NCI-H2081 treated with DMSO at 0.1 percent for 48 hours (cell line): ENCODE measurements around the gene GPRC5A.

Source experiments
- DNase-seq: peaks from one replicate; lab custom pipeline; 2025; lab: John Stamatoyannopoulos, UW

The GPRC5A gene

DNA sequence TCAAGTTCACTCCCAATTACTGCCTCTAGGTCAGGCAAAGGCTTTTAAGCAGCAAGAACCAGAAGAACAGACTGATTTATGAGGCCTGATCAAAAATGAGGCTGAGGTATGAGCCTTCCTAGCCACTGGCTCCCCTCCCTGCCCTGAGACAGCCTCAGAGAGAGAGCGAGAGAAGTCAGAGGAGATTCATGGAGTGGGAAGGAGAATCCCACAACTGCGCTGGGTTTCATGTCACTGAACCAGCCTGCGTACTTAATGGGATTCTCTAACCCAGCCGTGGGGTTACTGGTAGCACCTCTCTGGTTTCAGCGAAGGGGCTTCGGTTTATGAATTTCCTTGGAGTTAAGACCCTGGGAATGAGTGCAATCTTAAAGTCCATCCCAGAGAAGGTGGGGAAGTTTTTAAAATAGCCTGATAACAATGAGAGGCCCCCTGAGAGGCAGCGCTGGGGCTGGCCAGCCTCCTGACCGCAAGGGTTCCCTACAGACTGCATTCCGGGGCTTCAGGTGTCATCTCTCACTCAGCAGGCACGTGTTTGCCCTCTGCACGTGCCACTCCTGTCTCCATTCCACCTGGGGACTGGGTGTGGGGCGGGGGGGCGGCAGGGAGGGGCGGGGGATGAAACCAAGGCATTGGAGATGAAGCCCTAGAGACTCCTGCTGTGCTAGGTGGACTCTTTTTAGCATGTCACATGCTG, 6.1 kb upstream of the GPRC5A start:
- no peak for DNase-seq

DNA sequence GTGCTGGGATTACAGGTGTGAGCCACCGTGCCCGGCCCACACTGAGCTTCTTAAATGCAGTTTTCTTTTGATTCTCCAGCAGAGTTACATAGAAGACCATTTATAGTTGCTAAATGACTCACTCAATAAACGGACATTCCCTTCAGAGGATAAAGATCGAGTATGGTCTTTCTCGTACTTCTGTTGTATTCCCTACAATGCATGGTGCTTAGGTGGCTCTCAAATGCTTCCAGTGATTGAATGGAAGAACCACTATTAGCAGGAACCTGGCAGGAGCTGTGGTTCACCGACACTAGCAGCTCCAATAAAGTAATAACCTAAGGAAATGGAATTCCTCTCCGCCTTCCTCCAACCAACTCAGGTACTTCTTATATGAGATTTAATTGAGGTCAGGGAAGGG, 3.9 kb upstream of the GPRC5A start:
- DNase-seq = no peak

DNA sequence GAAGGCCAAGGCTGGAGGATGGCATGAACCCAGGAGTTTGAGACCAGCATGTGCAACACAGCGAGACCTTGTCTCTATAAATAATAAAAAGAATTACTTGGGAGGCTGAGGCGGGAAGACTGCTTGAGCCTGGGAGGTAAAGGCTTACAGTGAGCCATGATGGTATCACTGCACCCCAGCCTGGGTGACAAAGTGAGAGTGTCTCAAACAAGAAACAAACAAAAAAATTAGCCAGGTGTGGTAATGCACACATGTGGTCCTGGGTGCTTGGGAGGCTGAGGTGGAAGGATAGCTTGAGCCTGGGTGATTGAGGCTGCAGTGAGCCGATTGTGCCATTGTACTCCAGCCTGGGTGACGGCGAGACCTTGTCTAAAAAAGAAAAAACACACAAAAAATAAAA, 1.7 kb upstream of the GPRC5A start:
- DNase-seq = no peak

DNA sequence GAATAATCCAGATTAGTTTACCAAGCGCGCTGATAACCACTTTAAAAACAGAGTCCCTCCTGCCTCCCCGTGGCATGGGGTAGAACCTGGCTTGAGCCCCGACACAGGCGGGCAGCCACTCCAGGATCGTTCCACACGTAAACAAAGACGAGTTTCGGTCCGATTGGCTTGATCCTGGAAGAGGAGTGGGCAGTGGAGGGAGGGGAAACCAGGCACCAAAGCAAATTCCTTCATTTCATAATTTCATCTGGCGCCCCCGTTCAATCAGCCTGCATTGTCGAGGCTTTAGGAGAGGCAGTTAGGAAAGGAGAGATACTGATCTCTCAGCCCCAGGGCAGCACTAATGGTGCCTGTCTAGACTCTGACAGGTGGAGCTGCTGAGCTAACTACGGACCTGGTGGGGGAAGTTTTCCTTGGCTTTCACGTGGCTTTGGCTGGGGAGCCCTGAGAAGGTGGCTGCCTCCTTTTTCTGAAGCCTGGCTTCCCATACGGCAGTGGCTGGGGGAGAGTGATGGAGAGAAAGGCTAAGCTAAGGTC, 751 bp upstream of the GPRC5A start:
- DNase-seq = peak; percentile 8

DNA sequence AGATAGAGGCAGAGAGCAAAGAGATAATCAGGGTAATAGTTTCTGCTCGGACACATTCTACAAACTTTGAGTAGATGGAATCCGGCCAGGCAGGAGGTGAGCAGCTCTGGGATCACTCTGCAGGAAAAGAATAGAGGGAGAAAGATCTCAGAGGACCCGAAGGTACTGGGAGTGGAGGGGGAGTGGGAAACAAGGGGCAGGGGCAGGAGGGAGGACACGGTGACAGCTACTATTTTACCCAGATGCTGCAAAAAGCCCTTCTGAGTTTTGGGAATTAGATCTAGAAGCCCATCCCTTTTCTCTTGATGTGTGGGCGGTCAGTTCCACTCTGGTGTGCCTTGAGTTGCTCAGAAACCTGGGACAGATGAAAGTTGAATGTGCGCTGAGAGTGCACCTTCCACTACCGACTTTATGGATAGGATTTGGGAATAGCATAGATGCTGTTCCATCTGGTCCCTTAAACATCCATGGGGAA, 556 bp downstream of the GPRC5A start:
- DNase-seq = no peak

DNA sequence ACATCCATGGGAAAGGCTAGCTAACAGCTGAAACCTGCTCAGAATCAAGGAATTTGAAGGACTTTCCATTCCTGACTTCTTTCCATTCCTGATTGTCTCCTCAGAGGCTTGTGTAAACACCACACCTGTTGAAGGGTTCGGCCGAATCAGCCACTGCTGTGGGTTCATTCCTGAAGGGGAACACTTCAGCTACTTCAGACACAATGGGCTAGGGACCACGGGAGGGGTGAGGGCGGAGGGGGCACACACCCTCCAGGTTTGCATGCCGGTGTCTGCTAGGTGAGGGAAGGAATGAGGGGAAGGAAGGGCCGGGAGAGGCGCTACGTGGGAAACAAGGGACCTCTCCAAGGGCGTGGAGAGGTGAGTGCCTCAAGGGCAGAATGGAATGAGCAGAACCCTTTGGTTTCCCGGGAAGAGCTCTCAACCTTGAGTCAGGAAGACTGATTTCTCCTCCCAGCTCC, 1.3 kb downstream of the GPRC5A start:
- DNase-seq = no peak

DNA sequence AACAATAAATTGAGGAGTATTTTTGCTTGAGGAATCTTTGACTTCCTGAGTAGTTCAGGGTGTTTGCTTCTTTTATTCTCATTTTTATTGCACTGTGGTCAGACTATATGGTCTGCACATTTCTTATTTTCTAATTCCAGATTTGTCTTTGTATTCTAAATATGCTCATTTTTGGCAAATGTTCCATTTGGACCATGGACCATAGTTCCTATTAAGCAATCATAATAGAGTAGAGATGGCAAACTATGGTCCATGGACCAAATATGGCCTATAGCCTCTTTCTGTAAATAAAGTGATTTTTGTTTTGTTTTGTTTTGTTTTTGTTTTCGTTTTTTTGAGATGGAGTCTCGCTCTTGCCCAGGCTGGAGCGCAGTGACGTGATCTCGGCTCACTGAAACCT, 2.1 kb downstream of the GPRC5A start:
- DNase-seq = no peak

DNA sequence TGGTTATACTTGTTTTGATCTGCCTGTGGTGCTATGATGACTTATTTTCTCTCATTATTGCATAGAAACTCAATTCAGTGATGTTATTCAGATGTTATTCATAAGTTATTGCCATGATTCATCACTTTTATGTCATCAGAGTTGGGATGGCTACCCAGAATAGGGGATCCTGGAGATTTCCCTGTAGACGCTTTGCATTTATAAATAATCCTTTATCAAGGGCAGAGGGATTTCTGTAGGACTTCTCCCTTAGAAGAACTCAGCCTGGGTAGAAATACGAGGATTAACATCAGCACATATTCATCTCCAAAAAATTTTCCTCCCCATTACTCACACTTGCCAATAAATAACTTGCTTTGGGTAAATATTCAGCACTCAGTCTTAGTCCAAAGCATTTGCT, 4.9 kb downstream of the GPRC5A start:
- no peak for DNase-seq

DNA sequence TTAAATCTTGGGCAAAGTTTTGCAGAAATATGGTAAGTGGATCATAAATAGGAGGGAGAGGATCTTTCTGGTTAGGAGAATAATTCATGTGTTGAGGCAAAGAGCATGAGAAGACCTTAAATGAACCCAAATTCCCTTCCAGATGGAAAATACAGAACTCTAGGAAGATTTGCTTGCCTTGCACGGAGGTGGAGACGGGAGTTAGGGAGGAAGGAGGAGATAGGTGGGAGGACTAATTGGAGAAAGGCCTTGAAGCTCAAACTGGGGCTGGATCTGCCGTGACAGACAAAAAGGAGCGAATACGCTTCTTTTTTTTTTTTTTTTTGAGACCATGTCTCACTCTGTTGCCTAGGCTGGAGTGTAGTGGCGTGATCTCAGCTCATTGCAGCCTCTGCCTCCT, 5.9 kb downstream of the GPRC5A start:
- no peak for DNase-seq

DNA sequence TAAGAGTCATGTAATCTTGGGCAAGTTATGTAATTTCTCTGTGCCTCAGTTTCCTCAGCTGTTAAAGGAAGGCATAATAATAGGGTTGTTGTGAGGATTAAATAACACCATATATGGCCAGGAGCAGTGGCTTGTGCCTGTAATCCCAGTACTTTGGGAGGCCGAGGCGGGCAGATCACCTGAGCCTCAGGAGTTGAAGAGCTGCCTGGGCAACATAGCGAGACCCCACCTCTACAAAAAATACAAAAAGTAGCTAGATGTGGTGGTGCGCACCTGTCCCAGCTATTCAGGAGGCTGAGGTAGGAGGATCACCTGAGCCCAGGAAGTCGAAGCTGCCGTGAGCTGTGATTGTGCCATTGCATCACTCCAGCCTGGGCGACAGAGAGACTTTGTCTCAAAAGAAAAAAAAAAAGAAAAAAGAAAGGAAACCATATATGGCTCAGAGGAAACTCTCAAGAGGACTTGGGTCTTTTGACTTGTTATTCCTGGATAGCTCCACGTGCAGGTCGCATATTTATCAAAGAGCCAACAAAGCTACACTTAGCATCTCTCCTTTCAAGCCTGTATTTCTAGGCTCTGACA, 6.9 kb downstream of the GPRC5A start:
- no peak for DNase-seq

DNA sequence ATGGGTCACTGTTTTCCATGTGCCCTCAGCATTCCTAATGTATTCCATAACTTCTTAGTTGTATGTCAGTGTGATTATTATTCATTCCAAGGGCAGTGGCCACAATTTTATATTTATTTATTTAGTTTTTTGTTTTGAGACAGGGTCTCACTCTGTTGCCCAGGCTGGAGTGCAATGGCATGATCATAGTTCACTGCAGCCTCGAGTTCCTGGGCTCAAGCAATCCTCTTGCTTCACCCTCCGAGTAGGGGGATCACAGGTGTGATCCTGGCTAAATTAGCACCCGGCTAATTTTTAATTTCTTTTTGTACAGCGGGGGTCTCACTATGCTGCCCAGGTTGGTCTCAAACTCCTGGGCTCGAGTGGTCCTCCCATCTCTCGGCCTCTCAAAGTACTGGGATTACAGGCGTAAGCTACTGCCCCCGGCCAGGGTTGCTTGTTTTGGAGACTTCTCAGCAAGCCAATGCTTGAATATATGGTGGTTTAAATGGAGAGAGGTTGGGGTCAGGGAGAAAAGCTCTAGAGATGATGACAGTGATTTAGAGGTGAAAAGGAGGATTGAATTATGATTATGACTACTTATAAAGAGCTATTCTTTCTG, 7.6 kb downstream of the GPRC5A start:
- no peak for DNase-seq

DNA sequence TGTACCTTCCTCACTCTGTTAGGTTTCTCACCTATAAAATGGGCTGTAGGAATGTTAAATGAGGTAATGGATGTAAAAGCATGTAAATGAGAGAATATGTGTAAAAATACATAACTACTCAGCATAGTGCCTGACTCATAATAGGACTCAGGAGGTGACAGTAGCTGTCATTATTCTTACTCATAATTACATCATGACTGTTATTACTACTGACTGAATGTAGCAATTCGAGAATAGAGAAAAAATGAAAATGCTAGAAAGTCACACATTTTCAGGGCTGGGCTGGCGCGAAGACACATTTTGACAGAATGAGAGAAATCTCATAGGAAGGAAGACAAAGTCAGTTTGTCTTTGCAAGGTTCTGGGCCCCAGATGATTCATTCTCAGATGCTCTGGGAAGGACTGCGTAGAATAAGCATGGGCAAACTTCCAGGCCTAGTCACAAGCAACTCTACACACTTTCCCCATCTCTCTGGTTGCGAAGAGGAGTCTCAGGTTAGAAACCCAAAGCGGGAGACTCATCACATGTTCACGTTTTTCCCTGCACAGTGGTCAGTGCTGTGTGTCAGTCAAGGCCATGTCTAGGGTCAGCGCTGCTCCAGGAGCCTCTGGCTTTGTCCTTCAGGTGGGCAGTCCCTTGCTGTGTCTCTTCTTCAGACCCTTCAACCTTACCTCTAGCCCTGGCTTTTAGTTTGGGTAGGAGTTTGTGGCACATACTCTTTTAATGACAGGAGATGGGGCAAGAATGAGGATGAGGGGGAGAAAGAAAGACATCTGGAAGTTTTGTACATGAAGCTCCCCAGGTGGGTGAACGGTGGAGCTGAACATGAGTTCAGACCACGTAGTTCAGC, 8.4 kb downstream of the GPRC5A start:
- no peak for DNase-seq

DNA sequence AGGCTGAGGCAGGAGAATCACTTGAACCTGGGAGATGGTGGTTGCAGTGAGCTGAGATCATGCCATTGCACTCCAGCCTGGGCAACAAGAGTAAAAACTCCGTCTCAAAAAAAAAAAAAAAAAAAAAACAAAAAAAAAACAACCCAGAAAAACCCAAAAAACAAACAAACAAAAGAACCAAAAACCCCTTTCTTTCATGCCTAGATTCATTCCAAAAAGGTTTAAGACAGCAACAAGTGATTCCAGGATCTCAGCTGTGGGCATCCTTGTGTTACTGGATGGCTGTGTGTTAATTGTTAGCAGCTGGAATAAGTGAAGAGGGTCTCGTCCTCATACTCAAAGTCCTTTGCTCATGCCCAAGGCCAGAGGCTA, 9.4 kb downstream of the GPRC5A start:
- DNase-seq = no peak

DNA sequence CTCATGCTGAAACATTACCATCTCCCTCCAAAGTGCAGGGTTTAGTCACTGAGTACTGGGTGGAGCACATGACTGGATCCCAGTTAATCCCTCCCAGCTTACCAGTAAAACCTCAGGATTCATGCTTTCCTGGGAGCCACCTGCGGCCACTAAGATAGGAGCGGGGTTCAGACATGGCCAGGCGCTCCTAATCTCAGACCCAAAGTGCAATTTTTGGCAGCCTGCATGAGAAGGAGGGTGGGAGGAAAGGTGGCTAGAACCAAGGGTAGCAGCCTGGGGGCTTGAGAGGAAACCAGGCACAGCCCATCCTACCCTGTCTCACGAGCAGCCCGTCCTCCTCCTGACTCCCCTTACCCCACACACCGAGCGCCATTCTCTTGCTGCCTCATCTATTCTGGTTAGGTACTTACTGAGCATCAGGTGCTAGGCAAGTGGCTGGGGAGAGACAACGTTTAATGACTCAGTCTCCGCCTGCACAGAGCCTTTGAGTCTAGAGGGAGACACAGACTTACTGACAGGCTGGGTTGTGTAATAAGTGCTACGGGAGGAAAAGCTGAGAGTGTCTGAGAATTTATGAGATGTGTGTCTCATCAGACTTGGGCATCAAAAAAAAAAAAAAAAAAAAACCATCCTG, 9.9 kb downstream of the GPRC5A start:
- DNase-seq = no peak

DNA sequence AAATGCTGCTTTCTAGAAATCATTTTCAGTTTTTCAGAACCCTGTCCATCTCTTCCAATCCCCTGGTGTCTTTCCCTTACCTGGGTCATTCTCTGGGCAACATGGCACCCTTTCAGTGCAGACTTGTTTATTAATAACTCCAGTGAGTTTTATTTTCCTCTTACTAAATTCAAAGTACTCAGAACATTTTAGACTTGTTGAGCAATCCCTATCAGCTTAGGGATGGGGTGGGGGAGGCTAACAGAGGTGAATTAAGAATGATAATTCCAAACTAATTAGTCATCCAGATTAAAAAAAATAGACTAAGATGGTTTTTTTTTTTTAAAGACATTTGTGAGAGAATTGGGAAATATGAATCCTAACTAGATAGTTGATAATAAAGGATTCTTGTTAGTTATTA, 10.7 kb downstream of the GPRC5A start:
- no peak for DNase-seq

DNA sequence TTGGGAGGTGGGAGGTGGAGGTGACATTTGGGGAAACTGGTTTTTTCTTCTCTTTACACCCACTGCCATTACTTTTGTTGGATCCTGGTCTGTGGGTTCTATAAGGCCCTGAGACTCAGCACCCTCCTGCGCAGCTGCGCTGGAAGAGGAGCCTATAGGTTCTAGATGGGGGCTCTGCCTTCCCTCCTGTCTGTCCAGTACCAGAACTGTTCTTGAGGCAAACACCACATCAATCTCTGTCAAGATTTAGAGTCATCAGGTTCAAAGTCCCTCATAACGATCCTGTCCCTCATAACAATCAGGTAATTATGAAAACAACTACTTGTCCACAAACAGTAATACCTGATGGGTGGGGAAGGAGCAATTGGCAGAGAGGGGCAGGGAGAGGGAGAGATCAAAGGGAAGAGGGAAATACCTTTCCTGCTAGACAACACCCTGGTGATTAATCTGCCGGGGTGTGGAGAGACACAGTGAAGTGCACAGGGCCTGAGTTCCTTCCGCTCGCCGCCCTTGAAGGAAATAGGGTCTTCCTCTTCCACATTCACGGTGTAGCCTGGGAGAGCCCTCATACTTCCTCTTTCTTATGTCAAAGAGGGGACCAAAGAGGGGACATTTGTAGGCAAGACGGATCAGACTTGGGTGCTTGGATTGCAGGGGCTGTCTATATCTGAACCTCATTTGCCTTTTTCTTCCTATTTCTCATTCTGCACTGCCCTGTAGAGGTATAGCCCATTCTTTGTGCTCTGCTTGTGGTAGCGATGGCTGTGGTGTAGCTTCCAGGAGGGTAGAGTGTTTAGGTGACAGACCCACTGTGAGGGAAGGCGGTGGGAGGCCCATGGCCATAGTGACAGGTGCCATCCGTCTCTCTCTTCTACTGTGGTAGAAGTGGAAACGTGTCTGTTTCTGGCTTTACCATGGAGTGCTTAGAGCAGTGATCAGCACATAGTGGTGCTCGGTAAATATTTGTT, 12.6 kb downstream of the GPRC5A start:
- DNase-seq = no peak

DNA sequence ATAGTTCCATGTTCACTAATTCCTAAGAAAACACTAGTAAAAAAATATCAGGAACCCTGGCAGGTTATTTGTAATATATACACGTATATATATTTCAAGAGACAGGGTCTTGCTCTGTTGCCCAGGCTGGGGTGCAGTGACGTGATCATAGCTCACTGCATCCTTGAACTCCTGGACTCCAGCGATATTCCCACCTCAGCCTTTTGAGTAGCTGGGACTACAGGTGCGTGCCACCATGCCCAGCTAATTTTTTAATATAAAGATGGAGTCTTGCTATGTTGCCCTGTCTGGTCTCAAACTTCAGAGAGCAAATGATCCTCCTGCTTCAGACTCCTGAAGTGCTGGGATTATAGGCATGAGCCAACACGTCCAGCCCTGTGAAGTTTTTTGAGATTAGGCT, 16.2 kb downstream of the GPRC5A start:
- DNase-seq = no peak

DNA sequence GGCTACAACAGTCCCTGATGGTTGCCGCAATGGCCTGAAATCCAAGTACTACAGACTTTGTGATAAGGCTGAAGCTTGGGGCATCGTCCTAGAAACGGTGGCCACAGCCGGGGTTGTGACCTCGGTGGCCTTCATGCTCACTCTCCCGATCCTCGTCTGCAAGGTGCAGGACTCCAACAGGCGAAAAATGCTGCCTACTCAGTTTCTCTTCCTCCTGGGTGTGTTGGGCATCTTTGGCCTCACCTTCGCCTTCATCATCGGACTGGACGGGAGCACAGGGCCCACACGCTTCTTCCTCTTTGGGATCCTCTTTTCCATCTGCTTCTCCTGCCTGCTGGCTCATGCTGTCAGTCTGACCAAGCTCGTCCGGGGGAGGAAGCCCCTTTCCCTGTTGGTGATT, 16.9 kb downstream of the GPRC5A start:
- no peak for DNase-seq

DNA sequence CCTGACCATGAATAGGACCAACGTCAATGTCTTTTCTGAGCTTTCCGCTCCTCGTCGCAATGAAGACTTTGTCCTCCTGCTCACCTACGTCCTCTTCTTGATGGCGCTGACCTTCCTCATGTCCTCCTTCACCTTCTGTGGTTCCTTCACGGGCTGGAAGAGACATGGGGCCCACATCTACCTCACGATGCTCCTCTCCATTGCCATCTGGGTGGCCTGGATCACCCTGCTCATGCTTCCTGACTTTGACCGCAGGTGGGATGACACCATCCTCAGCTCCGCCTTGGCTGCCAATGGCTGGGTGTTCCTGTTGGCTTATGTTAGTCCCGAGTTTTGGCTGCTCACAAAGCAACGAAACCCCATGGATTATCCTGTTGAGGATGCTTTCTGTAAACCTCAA, 17.3 kb downstream of the GPRC5A start:
- DNase-seq = no peak

DNA sequence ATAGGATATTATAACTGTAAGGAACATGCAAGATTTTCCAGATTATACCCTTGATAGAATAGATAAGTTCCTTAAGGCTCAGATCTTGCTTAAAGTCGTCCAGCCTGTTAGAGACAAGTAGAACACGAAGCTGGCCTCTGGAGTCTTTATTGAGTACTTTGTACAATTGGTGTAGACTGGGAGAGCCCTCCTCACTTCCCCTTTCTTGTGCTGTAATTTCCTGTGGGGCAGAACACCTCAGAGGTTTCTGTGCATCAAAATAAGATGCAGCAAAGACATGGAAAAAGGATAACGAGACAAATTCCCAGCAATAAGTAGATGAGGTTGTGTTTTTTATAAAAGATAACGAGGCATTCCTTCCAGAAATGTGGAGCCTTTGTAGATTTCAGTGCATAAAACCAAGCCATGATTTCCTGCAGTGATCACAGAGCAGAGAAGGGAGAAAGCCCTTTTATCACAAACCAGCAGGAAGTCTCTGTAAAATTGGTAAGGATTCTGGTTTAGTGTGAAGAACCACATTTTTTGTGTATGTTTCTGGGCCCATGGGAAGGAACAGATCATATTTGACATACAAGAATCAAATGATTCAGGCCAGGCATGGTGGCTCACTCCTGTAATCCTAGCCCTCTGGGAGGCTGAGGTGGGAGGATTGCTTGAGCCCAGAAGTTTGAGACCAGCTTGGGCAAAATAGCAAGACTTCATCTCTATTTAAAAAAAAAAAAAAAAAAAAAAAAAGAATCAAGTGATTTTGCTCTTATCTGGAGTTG, 18.0 kb downstream of the GPRC5A start:
- DNase-seq = no peak
